NCI-H2107 (cell line): ENCODE results near the gene BCKDHA.
"Not testable (repeated sequence)": the region's sequence is repeated elsewhere in the genome, so short reads cannot be mapped to it uniquely, and the experiment has no call there.

ENCODE experiments used
- DNase-seq: peaks from one replicate; lab custom pipeline; 2025; lab: John Stamatoyannopoulos, UW

Gene BCKDHA

DNA sequence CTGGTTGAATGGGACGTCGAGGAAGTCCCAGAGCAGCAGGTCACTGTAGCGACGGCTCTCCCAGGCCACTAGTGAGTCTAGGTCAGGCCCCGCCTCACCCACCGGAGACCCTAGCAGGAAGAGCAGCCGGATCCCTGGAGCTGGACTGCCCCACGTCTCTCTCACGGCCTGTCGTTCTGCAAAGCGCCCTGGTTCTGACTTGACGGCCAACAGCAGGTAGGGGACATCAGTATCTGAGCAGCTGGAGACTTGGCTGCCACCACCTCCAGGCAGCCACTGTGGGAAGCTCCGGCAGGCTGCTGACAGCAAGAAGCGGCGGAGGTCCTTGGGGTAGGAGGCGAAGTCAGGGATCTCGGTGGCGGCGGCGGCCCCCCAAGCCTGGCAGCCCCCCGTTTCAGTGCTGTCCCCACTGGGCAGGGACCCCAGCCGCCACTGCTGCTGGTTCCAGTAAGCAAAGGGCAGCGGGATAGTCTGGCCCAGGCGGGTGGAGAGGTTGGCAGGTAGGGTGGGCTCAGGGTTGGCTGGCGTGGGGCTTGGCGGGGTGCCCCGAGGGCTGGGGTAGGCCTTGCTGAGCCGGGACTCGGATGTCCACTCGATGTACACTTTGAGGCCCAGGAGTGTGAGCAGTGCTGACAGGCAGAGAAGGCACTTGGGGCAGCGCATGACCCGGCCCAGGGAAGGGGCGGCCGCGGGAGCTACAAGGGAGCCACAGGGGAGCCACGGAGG is 28.7 kb downstream of the BCKDHA start:
- DNase-seq: no peak

DNA sequence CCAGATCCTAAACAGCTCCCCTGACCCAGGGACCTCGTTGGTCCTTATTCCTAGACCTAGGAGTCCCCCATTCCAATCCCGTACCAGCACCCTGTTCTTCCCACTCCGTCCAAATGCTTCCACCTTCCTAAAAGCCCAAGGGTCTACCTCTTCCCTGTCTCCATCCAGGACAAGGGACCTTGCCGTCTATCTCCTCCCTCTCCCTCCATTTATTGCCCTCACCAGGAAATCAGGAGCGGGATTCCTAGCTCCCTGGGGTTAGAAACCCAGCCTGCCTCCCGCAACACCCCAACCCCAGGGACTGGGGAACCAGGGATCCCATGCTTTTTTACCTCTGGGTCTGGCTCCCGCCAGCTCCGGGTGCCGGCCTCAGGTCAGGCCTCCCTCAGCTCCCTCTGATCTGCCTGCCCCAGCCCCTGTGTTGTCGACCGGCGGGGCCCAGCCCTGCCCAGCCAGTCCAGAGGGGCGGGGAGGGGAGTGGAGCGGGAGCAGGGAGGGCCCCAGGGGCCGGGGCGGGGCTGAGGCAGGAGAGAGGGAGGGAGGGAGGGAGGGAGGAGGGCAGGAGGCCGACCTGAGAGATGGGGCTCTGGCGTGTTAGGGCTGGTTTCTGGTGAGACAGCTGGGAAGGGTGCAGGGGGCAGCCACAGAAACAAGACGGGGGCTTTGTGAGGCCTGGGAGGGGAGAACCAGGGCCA is 29.5 kb downstream of the BCKDHA start, which contains the start of gene B3GNT8:
Gene B3GNT8, minus strand, starts transcription at position 423 of the 695 bp plus-strand sequence. CDS start 596 bp downstream, outside the sequence.
- DNase-seq: peak; percentile 55

- no peak for DNase-seq
Measured at GRCh38 chr19:41427647-41428480, 30.2 kb downstream of the BCKDHA start.

GRCh38 chr19:41428481-41428859 is 30.9 kb downstream of the BCKDHA start:
- no peak for DNase-seq

DNA sequence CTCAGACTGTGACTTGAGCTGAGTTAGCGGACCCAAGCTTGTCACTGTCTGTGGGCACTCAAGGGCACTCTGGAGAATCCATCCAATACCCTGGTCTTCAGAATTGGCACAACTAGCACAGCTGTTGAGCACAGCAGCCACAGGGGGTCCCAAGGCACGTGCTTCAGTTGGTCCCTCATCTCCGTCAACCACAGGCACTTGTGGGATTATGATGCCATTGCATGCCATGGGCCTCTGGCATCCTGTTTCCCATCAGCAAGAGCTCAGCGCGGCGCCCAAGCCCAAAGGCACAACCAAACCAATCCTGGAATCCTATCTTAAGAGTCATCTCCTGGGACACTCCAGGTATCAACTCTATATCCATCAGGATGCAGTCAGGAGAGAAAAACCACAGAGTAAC is 33.3 kb downstream of the BCKDHA start:
- peak; percentile 37 for DNase-seq

DNA sequence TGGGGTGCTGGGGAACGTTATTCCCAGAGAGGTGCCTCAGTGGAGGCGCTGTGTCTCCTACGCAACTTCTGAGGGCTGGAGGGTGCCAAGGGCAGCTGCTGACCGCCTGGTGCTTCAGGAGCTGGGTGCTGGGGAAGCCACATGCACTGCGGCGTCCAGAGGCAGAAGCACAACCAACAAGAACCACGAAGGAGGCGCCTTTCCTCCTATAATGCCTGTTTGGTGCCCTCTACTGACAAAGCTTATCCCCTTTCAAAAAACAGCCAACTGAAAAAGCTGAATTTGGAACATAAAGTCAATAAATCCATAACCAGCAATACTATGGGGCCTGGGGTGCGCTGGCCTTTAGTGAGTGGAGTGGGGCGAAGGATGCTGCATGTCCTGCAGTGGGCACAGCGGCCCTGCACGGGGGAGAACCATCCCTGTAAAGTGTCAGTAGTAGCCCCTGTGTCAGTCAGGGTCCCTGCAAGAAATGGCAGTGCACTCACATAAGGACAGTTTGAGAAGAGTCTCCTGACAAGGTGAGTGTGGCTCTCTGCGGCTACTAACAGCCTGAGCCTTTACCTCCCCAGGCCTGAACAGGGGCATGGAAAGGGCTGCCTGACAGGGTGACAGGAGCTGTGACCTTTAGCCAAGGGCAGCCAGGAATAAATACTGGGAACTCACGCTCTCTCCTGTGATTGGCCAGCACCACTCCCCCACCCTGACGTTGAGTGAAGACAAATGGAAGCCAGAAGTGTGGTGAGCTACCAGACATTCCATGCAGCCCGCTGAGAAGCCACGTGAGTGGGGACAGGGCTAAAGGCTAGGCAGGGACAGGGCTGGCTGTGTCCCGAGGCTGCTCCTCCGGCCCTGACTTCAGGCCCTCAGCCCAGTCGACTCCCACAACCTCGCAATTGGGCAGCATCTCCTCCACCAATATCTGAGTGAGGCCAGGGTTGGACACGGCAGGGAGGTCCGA is 34.1 kb downstream of the BCKDHA start:
- no peak for DNase-seq

DNA sequence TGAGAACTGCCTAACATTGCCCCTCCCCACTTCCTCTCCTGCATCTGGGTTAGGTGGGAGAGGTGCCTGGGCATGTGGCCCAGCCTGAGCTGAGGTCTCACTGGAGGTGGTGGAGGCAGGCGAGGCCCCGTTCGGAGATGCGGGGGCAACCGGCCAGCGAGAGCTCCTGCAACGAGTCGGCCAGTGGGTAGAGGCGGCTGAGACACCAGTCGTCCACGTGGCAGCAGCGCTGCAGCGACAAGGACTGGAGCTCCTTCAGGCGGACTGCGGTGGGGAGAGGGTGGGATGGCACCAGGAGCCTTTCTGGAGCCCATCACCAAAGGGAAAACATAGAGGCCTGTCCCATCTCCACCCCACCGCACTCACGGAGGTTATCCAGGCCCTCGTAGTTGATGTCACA is 35.6 kb downstream of the BCKDHA start:
- no peak for DNase-seq

DNA sequence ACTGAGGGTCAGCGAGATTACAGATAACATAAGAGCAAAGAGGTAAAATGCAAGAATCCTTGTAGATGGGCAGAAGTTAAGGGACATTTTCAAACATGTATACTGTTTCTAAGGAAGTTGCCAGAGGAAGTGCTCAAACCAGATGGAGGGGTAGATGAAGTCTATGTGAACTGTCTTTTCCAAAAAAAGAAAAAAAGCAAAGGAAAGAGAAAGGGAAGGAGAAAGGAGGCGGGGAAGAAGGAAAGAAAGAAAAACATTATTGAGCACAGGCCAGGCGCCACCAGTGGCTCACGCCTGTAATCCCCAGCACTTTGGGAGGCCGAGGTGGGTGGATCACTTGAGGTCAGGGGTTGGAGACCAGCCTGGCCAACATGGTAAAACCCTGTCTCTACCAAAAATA is 36.8 kb downstream of the BCKDHA start:
- DNase-seq: no peak

DNA sequence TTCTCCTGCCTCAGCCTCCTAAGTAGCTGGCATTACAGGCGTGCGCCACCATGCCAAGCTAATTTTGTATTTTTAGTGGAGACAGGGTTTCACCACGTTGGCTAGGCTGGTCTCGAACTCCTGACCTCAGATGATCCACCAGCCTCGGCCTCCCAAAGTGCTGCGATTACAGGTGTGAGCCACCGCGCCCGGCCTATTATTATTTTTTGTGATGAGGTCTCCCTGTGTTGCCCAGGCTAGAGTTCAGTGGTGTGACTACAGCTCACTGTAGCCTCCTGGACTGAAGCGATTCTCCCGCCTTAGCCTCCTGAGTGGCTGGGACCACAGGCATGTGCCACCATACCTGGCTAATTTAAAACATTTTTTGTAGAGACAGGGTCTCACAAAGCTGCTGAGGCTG is 37.8 kb downstream of the BCKDHA start:
- not testable (repeated sequence) for DNase-seq

DNA sequence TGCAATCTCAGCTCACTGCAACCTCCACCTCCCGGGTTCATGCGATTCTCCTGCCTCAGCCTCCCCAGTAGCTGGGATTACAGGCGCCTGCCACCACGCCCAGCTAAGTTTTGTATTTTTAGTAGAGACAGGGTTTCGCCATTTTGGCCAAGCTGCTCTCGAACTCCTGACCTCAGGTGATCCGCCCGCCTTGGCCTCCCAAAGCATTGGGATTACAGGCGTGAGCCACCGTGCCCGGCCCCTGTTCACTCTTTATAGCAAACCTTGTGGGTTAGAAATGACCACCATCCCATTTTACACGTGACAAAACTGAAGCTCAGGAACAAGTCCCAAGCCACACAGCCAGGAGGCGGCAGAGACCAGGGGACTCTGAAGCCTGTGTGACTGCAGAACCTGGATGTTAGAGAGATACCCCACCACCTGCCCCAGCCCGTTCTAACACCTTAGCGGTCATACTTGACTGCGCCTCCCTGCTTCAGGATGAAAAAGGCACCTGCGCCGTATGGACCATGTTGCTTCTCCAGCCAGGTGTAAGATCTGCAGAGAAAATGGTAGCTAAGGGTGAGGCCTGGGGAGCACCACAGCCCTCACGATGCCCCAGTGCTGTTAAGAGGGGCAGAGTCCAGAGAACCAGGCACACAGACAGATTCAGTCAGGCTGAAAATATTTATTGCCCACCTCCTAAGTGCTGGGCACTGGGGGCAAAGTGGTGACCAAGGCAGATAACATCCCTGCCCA is 38.5 kb downstream of the BCKDHA start:
- no peak for DNase-seq

GRCh38 chr19:41436674-41436951 is 39.0 kb downstream of the BCKDHA start:
- DNase-seq: no peak

DNA sequence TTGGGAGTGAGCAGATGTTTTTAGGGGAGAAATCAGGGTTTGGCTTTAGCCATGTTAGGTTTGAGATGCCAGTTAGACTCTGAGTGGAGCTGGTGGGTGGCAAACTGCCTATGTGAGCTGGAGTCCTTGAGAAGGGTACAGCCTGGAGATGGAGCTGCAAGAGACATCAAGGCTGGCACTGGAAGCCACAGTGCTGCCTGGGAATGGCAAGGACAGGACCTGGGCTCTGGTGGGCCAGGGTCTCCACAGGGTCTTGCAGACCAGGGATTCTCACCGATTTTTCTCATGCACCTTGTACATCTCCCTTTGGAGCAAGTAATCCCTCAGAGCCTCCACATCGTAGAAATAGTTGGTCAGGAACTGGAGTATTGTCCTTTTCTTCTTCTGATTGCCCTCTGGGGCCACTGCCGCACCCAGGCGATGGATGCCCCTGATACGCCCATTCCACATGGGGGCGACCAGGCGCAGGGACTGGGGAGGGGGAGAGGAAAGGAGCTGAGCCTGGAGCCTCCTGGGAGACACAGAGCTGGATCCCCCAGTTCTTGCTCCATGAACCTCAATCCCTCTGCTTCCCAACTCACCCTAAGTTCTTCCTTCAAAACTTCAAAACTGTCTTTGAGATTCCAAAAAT is 40.4 kb downstream of the BCKDHA start:
- no peak for DNase-seq

- DNase-seq: peak; percentile 95
Measured at GRCh38 chr19:41439441-41440222, 42.0 kb downstream of the BCKDHA start, which contains the start of gene DMAC2. DMAC2 (minus strand) TSS chr19:41439912; CDS start chr19:41439899, 13 bp downstream.

DNA sequence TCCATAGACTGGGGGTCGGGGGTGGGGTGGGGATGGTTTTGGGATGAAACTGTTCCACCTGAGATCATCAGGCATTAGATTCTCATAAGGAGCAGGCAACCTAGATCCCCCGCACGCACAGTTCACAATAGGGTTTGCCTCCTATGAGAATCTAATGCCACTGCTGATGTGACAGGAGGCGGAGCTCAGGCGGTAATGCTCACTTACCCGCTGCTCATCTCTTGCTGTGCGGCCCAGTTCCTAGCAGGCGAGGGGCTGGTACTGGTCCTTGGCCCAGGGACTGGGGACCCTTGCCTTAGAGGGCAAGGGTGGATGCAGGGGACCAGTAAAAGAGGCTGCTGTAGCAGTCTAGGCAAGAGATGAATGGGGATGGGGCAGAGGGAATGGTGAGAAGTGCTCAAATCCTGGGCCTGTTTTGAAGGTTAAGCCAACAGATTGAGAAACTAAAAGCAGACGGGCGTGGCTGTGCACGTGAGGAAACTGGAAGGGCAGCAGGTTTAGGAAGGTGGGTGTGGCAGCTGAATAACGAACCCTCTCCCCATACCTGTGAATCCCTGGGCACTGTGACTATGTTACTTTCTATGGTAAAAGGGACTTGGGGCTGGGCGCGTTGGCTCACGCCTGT is 43.8 kb downstream of the BCKDHA start:
- no peak for DNase-seq

GRCh38 chr19:41442473-41443355 is 45.1 kb downstream of the BCKDHA start, which contains the start of gene ERICH4:
ERICH4 (plus strand) TSS chr19:41443156; CDS start chr19:41443170, 14 bp downstream.
- DNase-seq: no peak

GRCh38 chr19:41443813-41444455 is 46.3 kb downstream of the BCKDHA start:
- DNase-seq: no peak

DNA sequence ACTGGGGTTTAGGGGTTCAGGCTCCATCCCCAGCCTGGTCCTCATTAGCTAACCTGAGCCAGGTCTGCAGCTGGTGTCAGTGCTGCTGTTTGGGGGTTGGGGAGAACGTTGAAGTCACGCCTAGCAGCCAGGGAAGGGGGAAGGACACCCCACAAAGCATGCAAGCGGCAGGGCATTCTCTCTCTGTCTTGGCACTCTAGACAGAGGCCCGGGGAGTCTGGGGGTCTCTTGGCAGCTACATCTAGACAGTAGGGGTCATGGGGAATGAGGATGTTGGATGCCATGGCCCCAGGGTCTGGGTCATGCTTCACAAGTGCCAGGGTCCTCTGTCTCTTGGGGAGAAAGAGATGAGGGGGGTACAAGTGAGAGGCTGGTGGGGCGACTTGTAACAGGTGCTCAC is 48.0 kb downstream of the BCKDHA start:
- no peak for DNase-seq
